ENCODE results near the gene BDP1.
"Not testable (repeated sequence)": the region's sequence is repeated elsewhere in the genome, so short reads cannot be mapped to it uniquely, and the experiment has no call there.

BDP1 gene

DNA sequence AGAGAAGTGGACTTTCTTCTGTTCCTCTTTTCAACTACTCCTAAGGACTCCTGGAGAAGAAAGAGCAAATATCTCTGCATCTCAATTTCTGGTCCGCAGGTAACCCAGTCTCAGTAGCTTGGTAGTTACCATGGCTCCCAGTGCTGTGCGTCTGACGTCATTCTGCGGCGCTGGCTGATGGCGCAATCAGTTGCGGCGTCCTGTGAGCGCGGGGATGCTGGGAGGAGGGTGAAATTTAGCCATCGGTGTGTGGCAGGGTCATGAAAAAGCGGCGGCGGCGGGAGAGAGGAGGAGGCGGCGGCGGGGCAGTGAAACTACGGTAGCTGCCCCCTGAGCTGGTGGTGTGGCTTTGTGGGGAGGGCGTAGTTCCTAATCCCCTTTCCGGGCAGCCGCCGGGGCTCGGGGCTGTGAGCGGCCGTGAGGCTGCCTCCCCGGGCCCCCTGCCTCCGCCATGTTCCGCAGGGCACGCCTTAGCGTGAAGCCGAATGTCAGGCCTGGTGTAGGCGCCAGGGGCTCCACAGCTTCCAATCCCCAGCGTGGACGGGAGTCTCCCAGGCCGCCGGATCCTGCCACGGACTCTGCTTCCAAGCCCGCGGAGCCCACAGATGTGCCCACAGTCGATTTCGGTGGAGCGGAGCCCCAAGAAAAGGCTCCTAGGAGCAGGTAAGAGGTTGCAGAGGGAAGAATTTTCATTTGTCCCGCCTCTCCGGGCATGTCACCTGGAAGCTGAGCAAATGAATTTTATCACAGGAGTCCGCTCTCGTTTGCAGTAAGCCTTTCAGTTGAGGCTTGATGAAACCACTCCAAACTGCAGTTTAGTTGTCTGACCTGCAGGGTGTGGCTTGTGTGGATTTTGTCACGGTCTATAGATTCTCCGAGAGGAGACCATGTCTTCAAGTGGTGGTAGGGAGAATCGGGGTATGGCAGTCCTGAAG lies at the start of gene BDP1:
Gene BDP1, plus strand, starts transcription at position 225 of the 935 bp plus-strand sequence. Its CDS starts 227 bp downstream, at position 452.
- in situ Hi-C loops (cut with HindIII; ENCODE audit: low pct_ligation_motif_present, low pct_unique_long_range_greater_than_20kb, low sequenced_read_pairs), result no loop called here

DNA sequence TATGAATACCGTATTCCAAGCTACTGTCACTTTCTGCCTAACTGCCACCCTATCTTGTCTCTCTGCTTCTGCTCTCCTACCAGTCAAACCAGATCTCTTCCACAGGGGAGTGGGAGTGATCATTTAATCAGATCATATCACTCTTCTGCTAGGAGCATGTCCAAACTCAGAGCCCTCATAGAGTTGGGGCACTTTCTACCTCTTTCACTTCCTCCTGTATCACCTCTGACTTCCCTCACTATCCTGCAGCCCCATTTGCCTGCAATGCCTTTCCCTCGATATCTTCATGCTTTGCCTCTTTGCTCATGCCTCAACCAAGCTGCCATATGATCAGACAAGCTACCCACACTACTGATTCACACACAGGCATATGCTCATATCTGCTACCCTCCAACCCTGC lies 45.4 kb upstream of the BDP1 start:
- in situ Hi-C loops (cut with HindIII; ENCODE audit: low pct_ligation_motif_present, low pct_unique_long_range_greater_than_20kb, low sequenced_read_pairs), result not testable (repeated sequence)

More for the DNA sequence above, at the start of gene BDP1:
- DNase-seq, result peak; percentile 91

GRCh38 chr5:71415626-71416025 lies 39.8 kb upstream of the BDP1 start:
- DNase-seq; in situ Hi-C loops (cut with HindIII; ENCODE audit: low pct_ligation_motif_present, low pct_unique_long_range_greater_than_20kb, low sequenced_read_pairs): not testable (repeated sequence)

More for the DNA sequence above, 45.4 kb upstream of the BDP1 start:
- not testable (repeated sequence) for DNase-seq

DNA sequence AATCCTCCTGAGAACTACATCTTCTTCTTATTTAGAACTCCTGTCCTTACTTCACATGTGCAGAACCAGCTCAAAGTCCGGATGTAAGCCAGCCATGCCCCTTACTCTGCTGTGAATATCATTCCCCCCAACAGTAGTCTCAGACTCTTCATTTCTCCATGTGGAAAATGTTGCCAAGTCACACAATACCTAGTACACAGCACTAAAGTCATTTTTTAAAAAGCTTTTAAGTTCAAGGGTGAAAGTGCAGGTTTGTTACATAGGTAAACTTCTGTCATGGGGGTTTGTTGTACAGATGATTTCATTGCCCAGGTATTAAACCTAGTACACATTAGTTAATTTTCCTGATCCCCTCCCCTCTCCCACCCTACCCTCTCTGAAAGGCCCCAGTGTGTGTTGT lies 37.4 kb upstream of the BDP1 start:
- in situ Hi-C loops (cut with HindIII; ENCODE audit: low pct_ligation_motif_present, low pct_unique_long_range_greater_than_20kb, low sequenced_read_pairs); DNase-seq: not testable (repeated sequence)

DNA sequence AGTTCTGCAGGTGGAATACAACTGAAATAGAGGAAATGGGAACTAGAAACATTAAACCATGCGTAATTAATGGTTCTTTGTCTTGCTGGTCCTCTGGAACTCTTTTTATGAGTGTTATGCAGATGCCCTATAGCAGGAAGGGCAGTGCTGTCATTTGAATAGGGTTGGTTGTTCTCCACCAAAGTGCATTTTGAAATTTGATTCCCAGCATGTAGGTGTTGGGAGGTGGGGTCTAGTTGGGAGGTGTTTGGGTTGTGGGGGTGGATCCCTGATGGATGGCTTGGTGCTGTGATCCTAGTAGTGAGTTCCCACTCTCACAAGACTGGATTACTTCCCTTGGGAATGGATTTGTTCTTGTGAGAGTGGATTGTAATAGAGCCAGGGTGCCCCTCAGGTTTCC lies 34.2 kb upstream of the BDP1 start:
- in situ Hi-C loops (cut with HindIII; ENCODE audit: low pct_ligation_motif_present, low pct_unique_long_range_greater_than_20kb, low sequenced_read_pairs); DNase-seq: not testable (repeated sequence)

DNA sequence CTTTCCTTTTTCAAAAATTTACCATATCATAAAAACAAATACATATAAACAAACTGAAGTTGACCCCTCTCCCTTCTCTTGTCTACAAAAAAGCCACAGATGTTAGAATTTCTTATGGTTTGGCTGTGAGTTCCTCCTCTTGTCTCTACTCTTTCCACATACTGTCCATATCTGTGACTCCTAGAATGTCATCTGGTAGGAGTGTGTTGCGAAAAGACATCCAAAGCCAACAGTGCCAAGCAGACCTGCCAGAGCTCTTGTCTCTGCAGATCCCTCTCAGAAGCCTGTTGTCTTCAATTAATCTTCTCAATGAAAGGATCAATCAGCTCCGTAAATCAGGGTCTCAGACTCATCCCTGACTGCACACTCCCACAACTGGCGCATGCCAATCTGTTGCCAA lies 31.6 kb upstream of the BDP1 start:
- DNase-seq; in situ Hi-C loops (cut with HindIII; ENCODE audit: low pct_ligation_motif_present, low pct_unique_long_range_greater_than_20kb, low sequenced_read_pairs): not testable (repeated sequence)

DNA sequence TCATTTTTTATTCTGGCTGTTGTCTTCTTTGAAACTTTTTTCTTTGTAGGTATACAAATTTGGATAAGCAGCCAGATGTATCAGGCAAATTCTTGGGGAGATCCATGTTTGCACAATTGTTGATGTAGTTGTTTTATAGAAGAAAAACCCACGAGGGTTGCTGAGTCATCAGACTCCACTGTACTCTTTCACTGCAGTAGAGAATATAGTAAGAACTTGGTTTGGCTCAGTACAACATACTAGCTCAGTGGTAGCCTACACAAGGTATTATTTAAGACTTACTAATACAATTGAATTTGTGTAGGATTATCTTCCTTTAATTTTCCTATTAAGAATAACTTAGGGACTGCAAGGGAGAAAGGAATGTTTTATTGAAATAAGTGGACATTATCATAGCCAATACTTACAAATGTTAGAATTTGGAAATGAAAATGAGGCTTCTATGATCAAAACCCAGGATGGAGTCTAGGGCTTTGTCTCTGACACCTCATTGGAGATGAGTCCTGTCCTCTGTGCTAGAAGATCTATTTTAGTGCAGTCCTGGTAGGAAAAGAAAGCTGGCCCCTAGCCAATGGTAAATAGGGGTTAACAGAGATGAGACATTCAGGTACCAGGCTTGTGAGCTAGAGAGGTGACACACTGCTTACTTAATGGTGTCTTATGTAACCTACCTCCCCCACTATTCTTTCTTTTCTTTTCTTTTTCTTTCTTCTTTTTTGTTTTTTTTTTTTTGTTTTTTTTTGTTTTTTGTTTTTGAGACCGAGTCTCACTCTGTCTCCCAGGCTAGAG lies 28.6 kb upstream of the BDP1 start:
- in situ Hi-C loops (cut with HindIII; ENCODE audit: low pct_ligation_motif_present, low pct_unique_long_range_greater_than_20kb, low sequenced_read_pairs), result not testable (repeated sequence)

GRCh38 chr5:71432410-71432809 lies 23.0 kb upstream of the BDP1 start:
- DNase-seq; in situ Hi-C loops (cut with HindIII; ENCODE audit: low pct_ligation_motif_present, low pct_unique_long_range_greater_than_20kb, low sequenced_read_pairs): not testable (repeated sequence)

More for the DNA sequence above, 28.6 kb upstream of the BDP1 start:
- DNase-seq, result not testable (repeated sequence)

DNA sequence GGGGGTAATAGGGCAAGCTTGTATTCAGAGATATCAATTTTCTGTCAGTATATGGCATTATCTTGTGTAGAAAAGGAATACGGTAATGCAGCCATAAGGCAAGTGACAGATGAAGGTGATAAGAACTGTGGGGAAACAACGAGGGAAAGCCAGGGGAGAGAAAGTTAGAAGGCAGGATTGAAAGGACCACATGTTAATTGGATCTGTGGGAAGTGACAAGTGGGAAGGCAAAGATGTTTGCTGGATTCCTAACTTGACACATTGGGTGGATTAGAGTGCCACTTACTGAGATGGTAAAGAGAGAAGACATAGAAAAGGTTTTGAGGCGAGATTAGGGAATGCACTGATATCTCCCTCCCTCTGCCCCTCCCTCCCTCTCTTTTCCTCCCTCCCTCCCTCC lies 20.6 kb upstream of the BDP1 start:
- in situ Hi-C loops (cut with HindIII; ENCODE audit: low pct_ligation_motif_present, low pct_unique_long_range_greater_than_20kb, low sequenced_read_pairs); DNase-seq: not testable (repeated sequence)

- DNase-seq; in situ Hi-C loops (cut with HindIII; ENCODE audit: low pct_ligation_motif_present, low pct_unique_long_range_greater_than_20kb, low sequenced_read_pairs): not testable (repeated sequence)
These were observed 13.9 kb upstream of the BDP1 start for GRCh38 chr5:71441564-71441963.

DNA sequence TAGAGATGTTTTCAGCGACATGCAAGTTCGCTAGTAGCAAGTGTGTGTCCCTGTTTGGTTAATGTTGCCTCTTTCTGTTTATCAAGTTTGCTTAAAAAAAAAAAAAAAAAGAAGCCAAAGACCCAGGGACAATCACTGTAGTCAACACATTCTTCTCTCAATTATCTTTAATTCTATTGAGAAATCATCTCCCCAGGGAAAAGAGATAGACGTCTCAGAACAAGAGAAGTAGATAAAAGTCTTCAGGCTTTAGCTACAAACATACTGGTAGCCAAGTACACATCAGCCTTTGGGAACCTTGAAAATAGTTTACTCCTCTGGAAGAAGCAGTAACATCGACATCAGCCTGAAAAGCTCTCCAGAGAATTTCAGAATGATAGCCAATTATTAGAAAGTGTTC lies 11.6 kb upstream of the BDP1 start:
- DNase-seq; in situ Hi-C loops (cut with HindIII; ENCODE audit: low pct_ligation_motif_present, low pct_unique_long_range_greater_than_20kb, low sequenced_read_pairs): not testable (repeated sequence)

DNA sequence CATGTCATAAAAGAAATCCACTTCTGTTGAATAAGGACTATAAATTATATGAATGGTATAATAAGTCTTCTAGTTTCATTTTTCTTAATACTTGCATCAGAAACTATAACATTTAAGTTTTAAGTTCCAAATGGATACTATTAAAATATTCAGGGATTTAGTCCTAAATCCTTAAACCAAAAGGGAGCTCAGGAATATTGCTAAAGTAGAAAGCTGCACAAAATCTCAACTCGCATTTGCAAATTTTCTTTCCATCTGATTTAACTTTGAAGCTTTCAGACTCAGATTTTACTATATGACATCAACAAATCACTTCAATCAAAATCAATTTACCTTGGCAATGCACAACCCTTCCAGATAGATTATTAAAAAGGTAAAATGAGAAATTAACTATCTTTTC lies 10.4 kb upstream of the BDP1 start:
- DNase-seq; in situ Hi-C loops (cut with HindIII; ENCODE audit: low pct_ligation_motif_present, low pct_unique_long_range_greater_than_20kb, low sequenced_read_pairs): not testable (repeated sequence)

- peak; percentile 27 for DNase-seq
- in situ Hi-C loops (cut with HindIII; ENCODE audit: low pct_ligation_motif_present, low pct_unique_long_range_greater_than_20kb, low sequenced_read_pairs), result not testable (repeated sequence)
These were observed 9.8 kb upstream of the BDP1 start for GRCh38 chr5:71445523-71446152.

GRCh38 chr5:71446540-71447216 lies 8.8 kb upstream of the BDP1 start:
- in situ Hi-C loops (cut with HindIII; ENCODE audit: low pct_ligation_motif_present, low pct_unique_long_range_greater_than_20kb, low sequenced_read_pairs); DNase-seq: not testable (repeated sequence)

DNA sequence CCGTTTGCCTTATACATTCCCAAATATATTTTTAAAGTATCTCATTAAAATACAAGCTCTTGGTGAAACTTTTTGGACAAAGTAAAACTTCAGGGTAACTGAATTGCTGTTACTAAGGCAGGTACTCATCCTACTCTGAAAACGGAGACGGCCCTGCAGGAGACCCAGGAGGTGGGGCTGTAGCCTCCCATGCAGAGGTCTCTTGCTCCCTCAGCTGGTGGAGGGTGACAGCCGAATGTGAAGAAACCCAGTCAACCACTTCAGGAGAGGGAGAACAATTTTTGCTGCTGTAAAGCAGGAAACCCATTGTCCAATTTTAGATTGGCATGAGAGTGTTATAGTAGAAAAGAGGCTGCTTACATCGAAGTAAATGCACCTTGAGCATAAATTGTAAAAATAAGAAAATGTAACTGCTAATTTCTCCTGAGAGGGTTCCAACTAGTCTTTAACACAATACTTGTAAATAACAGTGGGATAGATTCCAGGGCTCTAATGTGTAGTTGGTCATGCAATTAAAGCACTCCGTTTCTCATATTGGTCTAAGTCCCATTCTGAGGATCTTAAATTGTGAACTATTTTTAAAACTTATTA lies 8.1 kb upstream of the BDP1 start:
- in situ Hi-C loops (cut with HindIII; ENCODE audit: low pct_ligation_motif_present, low pct_unique_long_range_greater_than_20kb, low sequenced_read_pairs), result not testable (repeated sequence)
- DNase-seq, result peak; percentile 49

DNA sequence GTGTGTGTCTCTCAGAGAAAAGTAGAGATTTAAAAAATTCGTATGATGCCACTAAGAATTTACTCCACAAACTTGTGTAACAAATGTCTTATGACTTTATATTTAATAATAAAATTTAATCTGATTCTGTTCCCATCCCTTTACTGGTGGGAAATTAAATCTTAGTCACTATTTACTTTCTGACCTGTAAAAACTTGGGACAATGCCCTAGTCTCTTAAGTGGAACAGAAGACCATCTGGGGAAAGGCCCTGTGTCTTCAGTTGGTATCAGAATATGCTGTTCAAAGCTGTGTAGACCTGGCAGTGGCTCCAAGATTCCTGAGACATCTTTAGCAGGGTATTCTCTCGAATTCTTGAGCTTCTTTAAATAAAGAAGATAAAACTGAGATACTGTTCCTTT lies 2.6 kb upstream of the BDP1 start:
- DNase-seq, result no peak
- in situ Hi-C loops (cut with HindIII; ENCODE audit: low pct_ligation_motif_present, low pct_unique_long_range_greater_than_20kb, low sequenced_read_pairs), result no loop called here

DNA sequence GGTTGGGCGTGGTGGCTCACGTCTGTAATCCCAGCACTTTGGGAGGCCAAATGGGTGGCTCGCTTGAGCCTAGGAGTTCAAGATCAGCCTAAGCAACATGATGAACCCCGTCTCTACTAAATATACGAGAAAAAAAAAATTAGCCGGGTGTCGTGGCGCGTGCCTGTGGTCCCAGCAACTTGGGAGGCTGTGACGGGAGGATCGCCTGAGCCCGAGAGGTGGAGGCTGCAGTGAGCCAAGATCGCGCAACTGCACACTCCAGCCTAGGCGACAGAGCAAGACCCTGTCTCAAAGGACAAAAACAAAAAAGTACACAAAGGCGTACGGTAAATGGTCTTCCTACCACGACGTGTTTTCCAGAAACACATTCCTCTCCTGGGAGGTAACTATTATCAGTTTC lies 538 bp upstream of the BDP1 start:
- no peak for DNase-seq
- in situ Hi-C loops (cut with HindIII; ENCODE audit: low pct_ligation_motif_present, low pct_unique_long_range_greater_than_20kb, low sequenced_read_pairs), result no loop called here

DNA sequence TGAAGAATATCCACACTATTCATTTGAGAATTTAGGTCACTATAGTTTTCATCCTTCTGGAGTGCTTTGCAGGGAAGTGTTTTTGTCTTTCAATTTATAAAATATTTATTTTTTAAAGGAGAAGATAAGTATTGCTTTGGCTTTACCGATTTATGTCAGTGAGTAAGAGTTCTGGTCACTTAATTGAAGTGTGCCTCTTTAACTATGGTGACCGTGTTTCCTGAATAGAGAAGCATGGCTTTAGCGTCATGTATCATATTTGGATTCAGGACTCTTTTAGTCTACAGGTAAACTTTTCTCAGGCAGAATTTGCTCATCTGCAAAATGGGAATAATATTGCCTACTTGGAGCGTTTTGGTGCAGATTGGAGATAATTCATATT lies 902 bp downstream of the BDP1 start:
- DNase-seq, result peak; percentile 5
- in situ Hi-C loops (cut with HindIII; ENCODE audit: low pct_ligation_motif_present, low pct_unique_long_range_greater_than_20kb, low sequenced_read_pairs), result no loop called here

Measured in ACHN (cell line).